Peyer's patch (tissue), 4 donors: ENCODE data around the gene ANKRD44.

Source experiments
- POLR2A ChIP-seq, 2 donors: fragments of 450-650 bp; IDR thresholded peaks; one replicate each; pipeline ENCODE4 v1.5.1; 2017; ENCODE audit warnings: antibody characterized with exemption in 2 of 2, mild to moderate bottlenecking in 2 of 2, moderate library complexity in 2 of 2
- TF ChIP-seq, protein P1 (sequence below), 6 experiments: fragments of 450-650 bp in 4 of 6; fragments of 200-600 bp in 2 of 6; sonication (generic) in 1 of 6; IDR thresholded peaks; one replicate each; pipeline ENCODE4 v1.5.1; 2017 to 2019; ENCODE audit warnings: antibody characterized with exemption in 6 of 6, mild to moderate bottlenecking in 3 of 6, moderate library complexity in 1 of 6

DNA sequence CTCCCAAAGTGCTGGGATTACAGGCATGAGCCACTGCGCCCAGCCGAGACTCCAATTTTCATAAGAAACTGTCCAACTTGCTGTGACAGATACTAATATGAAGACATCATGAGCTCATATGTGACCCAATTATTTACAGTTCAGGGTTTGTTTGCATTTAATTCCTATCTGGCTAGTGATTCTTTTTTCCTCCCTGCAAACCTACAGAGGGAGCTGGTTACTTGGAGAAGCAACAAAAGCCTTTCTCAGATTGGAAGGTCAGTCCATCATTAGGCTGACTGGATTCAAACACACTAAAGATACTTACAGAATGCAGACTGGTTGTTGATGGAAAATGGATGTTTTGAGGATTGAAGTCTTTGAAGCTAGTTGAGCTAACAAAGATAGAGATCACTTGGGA is 176.4 kb downstream of the ANKRD44 start:
- TF ChIP-seq, protein P1, sequence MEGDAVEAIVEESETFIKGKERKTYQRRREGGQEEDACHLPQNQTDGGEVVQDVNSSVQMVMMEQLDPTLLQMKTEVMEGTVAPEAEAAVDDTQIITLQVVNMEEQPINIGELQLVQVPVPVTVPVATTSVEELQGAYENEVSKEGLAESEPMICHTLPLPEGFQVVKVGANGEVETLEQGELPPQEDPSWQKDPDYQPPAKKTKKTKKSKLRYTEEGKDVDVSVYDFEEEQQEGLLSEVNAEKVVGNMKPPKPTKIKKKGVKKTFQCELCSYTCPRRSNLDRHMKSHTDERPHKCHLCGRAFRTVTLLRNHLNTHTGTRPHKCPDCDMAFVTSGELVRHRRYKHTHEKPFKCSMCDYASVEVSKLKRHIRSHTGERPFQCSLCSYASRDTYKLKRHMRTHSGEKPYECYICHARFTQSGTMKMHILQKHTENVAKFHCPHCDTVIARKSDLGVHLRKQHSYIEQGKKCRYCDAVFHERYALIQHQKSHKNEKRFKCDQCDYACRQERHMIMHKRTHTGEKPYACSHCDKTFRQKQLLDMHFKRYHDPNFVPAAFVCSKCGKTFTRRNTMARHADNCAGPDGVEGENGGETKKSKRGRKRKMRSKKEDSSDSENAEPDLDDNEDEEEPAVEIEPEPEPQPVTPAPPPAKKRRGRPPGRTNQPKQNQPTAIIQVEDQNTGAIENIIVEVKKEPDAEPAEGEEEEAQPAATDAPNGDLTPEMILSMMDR (IDR thresholded peaks at IDR 0.05) = peak in 1 of 6 experiments; percentile 14
- TF ChIP-seq POLR2A (IDR thresholded peaks at IDR 0.05) = no peak
